Measurements from ENCODE around the gene SEC24D. TPM values are rescaled to one million over a fixed set of nuclear protein-coding genes. Genes with fewer than 3 reads are reported as not detected.

Gene SEC24D
- total and polyA plus RNA-seq, 2 of the 8 experiments (the other 6 are each of a cell fraction or from before 2014, with no cell fraction given) = 28.9 to 91.6 TPM

DNA sequence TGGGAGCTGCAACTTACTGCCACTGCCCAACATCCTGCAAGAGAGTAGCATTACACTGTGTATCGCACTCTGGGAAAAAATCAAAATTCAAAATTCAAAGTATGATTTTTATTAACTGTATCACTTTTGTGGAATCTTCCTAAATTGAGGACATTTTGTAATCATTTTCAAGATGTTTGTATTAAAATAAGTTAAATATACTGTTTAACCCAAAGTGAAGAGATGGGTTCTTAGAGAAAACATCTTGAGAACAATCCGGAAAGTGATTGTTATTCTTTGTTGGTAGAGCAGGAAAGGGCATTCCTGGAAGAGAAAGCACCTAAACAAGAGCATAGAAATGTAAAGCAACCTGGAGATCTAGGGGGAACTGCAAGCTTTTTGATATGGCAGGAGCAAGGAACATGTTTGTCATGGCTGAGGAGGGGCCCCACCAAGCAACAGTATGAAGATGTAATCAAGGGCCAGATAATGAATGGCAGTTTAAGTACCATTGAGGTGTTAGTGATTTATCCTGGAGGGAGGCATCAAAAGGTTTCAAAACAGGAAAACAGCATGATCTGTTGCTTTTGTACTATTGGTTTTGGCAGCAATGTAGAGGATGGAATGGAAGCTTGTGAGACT, 14.1 kb upstream of the SEC24D start (continued):
- TF ChIP-seq, protein P1, sequence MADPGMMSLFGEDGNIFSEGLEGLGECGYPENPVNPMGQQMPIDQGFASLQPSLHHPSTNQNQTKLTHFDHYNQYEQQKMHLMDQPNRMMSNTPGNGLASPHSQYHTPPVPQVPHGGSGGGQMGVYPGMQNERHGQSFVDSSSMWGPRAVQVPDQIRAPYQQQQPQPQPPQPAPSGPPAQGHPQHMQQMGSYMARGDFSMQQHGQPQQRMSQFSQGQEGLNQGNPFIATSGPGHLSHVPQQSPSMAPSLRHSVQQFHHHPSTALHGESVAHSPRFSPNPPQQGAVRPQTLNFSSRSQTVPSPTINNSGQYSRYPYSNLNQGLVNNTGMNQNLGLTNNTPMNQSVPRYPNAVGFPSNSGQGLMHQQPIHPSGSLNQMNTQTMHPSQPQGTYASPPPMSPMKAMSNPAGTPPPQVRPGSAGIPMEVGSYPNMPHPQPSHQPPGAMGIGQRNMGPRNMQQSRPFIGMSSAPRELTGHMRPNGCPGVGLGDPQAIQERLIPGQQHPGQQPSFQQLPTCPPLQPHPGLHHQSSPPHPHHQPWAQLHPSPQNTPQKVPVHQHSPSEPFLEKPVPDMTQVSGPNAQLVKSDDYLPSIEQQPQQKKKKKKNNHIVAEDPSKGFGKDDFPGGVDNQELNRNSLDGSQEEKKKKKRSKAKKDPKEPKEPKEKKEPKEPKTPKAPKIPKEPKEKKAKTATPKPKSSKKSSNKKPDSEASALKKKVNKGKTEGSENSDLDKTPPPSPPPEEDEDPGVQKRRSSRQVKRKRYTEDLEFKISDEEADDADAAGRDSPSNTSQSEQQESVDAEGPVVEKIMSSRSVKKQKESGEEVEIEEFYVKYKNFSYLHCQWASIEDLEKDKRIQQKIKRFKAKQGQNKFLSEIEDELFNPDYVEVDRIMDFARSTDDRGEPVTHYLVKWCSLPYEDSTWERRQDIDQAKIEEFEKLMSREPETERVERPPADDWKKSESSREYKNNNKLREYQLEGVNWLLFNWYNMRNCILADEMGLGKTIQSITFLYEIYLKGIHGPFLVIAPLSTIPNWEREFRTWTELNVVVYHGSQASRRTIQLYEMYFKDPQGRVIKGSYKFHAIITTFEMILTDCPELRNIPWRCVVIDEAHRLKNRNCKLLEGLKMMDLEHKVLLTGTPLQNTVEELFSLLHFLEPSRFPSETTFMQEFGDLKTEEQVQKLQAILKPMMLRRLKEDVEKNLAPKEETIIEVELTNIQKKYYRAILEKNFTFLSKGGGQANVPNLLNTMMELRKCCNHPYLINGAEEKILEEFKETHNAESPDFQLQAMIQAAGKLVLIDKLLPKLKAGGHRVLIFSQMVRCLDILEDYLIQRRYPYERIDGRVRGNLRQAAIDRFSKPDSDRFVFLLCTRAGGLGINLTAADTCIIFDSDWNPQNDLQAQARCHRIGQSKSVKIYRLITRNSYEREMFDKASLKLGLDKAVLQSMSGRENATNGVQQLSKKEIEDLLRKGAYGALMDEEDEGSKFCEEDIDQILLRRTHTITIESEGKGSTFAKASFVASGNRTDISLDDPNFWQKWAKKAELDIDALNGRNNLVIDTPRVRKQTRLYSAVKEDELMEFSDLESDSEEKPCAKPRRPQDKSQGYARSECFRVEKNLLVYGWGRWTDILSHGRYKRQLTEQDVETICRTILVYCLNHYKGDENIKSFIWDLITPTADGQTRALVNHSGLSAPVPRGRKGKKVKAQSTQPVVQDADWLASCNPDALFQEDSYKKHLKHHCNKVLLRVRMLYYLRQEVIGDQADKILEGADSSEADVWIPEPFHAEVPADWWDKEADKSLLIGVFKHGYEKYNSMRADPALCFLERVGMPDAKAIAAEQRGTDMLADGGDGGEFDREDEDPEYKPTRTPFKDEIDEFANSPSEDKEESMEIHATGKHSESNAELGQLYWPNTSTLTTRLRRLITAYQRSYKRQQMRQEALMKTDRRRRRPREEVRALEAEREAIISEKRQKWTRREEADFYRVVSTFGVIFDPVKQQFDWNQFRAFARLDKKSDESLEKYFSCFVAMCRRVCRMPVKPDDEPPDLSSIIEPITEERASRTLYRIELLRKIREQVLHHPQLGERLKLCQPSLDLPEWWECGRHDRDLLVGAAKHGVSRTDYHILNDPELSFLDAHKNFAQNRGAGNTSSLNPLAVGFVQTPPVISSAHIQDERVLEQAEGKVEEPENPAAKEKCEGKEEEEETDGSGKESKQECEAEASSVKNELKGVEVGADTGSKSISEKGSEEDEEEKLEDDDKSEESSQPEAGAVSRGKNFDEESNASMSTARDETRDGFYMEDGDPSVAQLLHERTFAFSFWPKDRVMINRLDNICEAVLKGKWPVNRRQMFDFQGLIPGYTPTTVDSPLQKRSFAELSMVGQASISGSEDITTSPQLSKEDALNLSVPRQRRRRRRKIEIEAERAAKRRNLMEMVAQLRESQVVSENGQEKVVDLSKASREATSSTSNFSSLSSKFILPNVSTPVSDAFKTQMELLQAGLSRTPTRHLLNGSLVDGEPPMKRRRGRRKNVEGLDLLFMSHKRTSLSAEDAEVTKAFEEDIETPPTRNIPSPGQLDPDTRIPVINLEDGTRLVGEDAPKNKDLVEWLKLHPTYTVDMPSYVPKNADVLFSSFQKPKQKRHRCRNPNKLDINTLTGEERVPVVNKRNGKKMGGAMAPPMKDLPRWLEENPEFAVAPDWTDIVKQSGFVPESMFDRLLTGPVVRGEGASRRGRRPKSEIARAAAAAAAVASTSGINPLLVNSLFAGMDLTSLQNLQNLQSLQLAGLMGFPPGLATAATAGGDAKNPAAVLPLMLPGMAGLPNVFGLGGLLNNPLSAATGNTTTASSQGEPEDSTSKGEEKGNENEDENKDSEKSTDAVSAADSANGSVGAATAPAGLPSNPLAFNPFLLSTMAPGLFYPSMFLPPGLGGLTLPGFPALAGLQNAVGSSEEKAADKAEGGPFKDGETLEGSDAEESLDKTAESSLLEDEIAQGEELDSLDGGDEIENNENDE (IDR thresholded peaks at IDR 0.05; ENCODE audit: insufficient replicate concordance, low read length) = peak; percentile 95
- TF ChIP-seq HDAC2 (IDR thresholded peaks at IDR 0.05; ENCODE audit: borderline replicate concordance in 1 of 2, low read depth in 2 of 2, low read length in 2 of 2) (peak in 1 of 2 experiments; percentile 60; a peak in 1 of 4 replicates), YY1 (IDR thresholded peaks at IDR 0.05; ENCODE audit: low read depth, low read length) (peak; percentile 50; the same call in 1 of the 2 replicates), TEAD4 (IDR thresholded peaks at IDR 0.05; ENCODE audit: low read depth, low read length) (0 out of 2 replicates have a peak, but pooled peaks have one; percentile 30)
